Fibroblast of villous mesenchyme (primary cell): ENCODE measurements around the gene MMRN2. TPM values are rescaled to one million over a fixed set of nuclear protein-coding genes. Genes with fewer than 3 reads are reported as not detected.
"Not testable (repeated sequence)": the region's sequence is repeated elsewhere in the genome, so short reads cannot be mapped to it uniquely, and the experiment has no call there.

Source experiments
- DNase-seq: peaks from one replicate; pipeline ENCODE4 v3.0.0-alpha.2; 2010; ENCODE audit warnings: low read depth
- H3K4me3 ChIP-seq: 2 replicates; pipeline ENCODE4 v1.5.1; 2011; ENCODE audit warnings: low read depth, mild to moderate bottlenecking, low read length
- CTCF ChIP-seq: IDR thresholded peaks from 2 replicates; pipeline ENCODE4 v1.5.1; 2012; ENCODE audit warnings: low read depth, mild to moderate bottlenecking, low read length; ENCODE audit not compliant: insufficient read depth
- total RNA-seq: library from RNA; depleted of rRNA; stranded (reverse); fragments of >200 nt; gene quantifications from 2 replicates; pipeline ENCODE4 v1.2.3, GENCODE V29; 2012

MMRN2 gene
- total RNA-seq, 1 donor = 0.86 TPM

DNA sequence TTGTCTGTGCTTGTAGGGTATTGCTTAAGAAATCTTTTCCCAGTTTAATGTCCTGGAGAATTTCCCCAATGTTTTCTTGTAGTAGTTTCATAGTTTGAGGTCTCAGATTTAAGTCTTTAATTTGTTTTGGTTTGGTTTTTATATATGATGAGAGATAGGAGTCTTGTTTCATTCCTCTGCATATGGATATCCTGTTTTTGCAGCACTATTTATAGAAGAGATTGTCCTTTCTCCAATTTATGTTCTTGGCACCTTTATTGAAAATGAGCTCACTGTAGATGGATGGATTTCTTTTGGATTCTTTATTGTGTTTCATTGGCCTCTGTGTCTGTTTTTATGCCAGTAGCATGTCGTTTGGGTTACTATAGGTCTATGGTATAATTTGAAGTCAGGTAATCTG, 31.1 kb upstream of the MMRN2 start:
- no peak overlapping the region for H3K4me3 ChIP-seq
- no peak for DNase-seq
- TF ChIP-seq CTCF = no peak

GRCh38 chr10:86984498-86984897, 27.1 kb upstream of the MMRN2 start:
- DNase-seq, H3K4me3 ChIP-seq: not testable (repeated sequence)

DNA sequence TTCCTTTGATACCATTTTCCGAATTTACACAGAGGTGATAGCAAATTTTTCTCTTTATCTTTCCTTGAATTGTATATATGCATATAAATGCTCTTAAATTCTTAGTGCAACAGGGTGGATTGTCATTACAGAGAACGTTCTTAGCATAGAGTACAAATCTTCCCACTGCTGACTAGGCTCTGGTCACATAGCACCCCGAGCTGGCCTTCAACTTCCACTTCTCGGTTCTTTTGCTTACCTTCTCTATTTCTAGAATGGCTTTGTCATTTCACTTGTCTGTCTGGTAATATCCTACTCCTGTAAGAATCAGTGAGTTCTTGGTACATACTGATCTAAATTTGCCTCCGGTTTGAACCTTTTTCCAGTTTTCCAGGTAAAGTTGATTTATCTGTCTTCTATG, 24.3 kb upstream of the MMRN2 start:
- no peak for TF ChIP-seq CTCF
- DNase-seq = no peak
- H3K4me3 ChIP-seq = no peak overlapping the region

GRCh38 chr10:86981020-86981419, 23.6 kb upstream of the MMRN2 start:
- not testable (repeated sequence) for DNase-seq, H3K4me3 ChIP-seq

DNA sequence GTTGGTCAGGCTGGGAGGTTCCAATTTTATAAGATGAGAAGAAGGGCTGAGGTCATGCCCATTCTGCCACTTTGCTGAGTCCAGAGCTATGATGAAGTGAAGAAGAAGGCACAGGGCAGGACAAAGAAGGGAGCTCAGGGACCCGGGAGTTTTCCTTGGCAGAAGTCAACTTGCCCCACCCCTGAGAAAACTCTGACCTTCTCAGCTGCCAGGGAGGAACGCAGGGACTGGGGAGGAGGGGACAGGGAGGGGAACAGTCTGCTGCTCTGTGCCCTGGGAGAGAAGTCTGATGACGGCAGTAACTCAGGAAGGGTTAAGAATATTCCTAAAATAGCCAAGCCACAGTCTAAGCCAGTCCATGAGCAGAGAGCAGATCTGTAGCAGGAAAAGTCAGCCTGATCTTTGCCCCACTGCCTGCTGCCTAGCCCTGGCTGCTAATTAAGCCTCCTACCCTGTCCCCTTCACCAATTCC, 22.6 kb upstream of the MMRN2 start:
- DNase-seq = no peak
- TF ChIP-seq CTCF = no peak
- H3K4me3 ChIP-seq = no peak overlapping the region

DNA sequence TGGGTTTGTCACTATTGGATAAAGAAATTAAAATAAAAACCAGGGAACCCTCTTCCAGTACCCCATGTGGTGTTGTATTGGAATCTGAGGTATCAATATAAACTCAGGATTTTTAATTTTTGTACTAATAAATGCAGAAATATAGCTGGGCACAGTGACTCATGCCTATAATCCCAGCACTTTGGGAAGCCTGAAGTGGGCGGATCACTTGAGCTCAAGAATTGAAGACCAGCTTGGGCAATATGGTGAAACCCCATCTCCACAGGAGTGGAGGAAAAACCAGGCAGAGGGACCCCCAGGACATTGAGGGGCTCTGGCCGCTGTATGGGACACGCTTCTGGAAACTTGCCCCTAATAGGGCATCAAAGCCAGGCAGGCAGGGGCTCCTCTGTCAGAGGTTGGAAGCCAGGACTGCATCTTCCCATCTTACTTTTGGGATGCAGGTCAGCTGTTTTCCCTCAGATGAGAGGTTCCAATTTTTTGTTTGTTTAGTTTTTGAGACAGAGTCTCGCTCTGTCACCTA, 21.9 kb upstream of the MMRN2 start:
- TF ChIP-seq CTCF = no peak
- no peak overlapping the region for H3K4me3 ChIP-seq
- DNase-seq = no peak

DNA sequence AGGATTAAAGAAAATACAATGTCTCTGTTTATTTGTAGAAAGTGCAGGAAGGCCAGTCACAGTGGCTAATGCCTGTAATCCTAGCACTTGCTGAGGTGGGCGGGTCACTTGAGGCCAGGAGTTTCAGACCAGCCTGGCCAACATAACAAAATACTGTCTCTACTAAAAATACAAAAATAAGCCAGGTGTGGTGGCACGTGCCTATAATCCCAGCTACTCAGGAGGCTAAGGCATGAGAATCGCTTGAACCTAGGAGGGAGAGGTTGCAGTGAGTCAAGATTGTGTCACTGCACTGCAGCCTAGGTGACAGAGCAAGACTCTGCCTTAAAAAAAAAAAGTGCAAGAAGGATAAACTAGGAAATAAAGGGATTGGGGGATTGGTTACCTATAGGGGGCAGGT, 21.0 kb upstream of the MMRN2 start:
- not testable (repeated sequence) for DNase-seq, H3K4me3 ChIP-seq

DNA sequence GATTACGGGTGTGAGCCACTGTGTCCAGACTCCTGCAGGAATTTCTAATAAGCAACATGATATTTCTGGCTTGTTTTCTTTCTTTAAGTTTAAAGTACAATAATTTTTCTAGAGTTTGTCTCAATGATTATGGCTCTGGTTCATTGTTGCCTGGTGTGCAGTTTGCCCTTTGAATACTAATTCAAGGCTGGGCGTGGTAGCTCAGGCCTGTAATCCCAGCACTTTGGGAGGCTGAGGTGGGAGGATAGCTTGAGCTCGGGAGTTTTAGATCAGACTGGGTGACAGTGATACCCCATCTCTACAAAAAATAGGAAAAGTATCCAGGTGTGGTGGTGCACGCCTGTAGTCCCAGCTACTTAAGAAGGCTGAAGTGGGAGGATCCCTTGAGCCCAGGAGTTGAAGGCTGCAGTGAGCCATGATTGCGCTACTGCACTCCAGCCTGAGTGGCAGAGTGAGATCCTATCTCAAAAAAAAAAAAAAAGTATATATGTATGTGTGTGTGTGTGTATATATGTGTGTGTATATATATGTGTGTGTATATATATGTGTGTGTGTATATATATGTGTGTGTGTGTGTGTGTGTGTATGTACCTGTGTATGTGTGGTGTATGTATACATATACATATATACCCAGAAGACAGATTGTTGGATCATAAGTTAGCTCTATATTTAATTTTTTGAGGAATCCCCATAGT, 19.1 kb upstream of the MMRN2 start:
- TF ChIP-seq CTCF = no peak
- no peak for DNase-seq
- no peak overlapping the region for H3K4me3 ChIP-seq
